AG04450 (cell line): ENCODE results near the gene DPF1. TPM values are rescaled to one million over a fixed set of nuclear protein-coding genes. Genes with fewer than 3 reads are reported as not detected.

ENCODE experiments used
- CTCF ChIA-PET: fragments of 300-600, 350-600 bp; formaldehyde crosslinking; extraction: SDS; loops from one replicate; lab custom pipeline; 2022; ENCODE audit warnings: antibody characterized with exemption, inconsistent platforms; lab: Charles Lee
- POLR2A ChIA-PET: fragments of 350-600 bp; formaldehyde crosslinking; extraction: SDS; loops from one replicate; lab custom pipeline; 2021; ENCODE audit warnings: antibody characterized with exemption, inconsistent platforms; lab: Yijun Ruan, JAX
- DNase-seq: peaks from one replicate; pipeline ENCODE4 v3.0.0-alpha.2; 2011; ENCODE audit warnings: low read depth, low spot score
- H3K27ac ChIP-seq: one replicate; pipeline ENCODE4 v1.5.1; 2012; ENCODE audit warnings: low read depth, low read length, control low read depth
- H3K27me3 ChIP-seq: one replicate; pipeline ENCODE4 v1.6.0; 2012; ENCODE audit warnings: low read length; ENCODE audit not compliant: control insufficient read depth, insufficient read depth
- H3K4me3 ChIP-seq: 2 replicates; pipeline ENCODE4 v1.5.1; 2011; ENCODE audit warnings: mild to moderate bottlenecking, low read depth, low read length, control low read depth
- H3K9me3 ChIP-seq: 2 replicates; pipeline ENCODE4 v1.5.1; 2012; ENCODE audit warnings: low read length; ENCODE audit not compliant: control insufficient read depth, insufficient read depth
- CTCF ChIP-seq: IDR thresholded peaks from 2 replicates; pipeline ENCODE4 v1.5.1; 2011; ENCODE audit warnings: low read depth, low read length, control low read depth, inconsistent platforms
- polyA minus RNA-seq: library from RNA; depleted of rRNA, polyadenylated mRNA; stranded (reverse); fragments of >200 nt; gene quantifications from 2 replicates; pipeline ENCODE4 v1.2.3, GENCODE V29; 2011; rRNA and poly(A)+ RNA removed
- polyA plus RNA-seq: library from polyadenylated mRNA; depleted of rRNA; stranded (reverse); fragments of >200 nt; gene quantifications from 2 replicates; pipeline ENCODE4 v1.2.3, GENCODE V29; 2011; rRNA removed

DPF1 gene
- polyA plus RNA-seq = 1.4 and 1.6 TPM in 2 replicates
- polyA minus RNA-seq = 1.8 and 2.2 TPM in 2 replicates

DNA sequence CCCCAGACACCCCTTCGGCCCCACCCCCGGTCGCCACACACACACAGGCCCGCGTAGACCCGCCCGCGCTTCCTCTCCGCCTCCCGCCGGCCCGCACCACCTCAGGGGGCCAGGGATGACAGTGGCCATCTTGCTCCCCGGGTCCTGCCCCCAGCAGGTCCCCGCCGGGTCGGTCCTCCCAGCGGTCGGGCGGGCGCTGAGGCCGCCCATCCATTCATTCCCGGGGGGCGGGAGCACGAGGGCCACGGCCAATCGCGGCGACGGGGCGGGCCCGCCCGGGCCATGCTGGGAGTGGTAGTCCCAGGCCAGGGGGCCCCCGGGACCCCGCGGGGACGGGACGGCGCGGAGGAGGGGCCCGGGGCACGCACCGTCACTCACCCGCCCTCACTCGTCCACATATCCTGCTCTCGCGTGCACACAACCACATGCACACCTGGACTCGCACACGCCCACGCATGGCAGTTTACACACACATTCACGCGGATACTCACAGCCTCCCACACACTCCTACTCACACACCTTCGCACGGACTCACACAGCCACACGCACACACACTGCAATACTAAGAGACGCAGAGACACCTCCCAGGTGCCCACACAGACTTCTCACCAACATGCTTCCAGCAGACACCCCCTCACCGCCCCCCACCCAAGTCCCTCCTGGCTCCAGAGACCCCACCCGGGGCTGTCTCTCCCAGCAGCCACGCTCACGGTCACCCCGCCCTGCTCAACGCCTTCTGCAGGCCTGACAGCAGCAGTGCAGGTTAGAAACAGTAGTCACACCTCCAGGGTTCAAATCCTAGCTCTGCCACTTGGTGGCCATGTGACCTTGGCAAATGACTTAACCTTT lies at the start of gene DPF1:
Gene DPF1, minus strand, starts transcription at position 209 of the 849 bp plus-strand sequence. Its CDS starts 80 bp downstream, at position 129.
- Histone ChIP-seq H3K9me3 (no peaks in the 10 kb centered on the region; the same call in 1 of the 2 replicates), H3K27ac (no peak within 1 kb of the TSS), H3K27me3 (no peaks in the 10 kb centered on the region), H3K4me3 (peak within 1 kb of the TSS; percentile 67)
- TF ChIP-seq CTCF = 0 out of 2 replicates have a peak, but pooled peaks have one; percentile 9
- ChIA-PET CTCF (interaction anchor here (1.6 to 2.0 kb wide), 2 partner anchors 10 to 322 kb away, joined by 7 to 10 read pairs; no protein-coding TSS in a partner anchor), POLR2A (no interaction called here)
- no peak for DNase-seq

DNA sequence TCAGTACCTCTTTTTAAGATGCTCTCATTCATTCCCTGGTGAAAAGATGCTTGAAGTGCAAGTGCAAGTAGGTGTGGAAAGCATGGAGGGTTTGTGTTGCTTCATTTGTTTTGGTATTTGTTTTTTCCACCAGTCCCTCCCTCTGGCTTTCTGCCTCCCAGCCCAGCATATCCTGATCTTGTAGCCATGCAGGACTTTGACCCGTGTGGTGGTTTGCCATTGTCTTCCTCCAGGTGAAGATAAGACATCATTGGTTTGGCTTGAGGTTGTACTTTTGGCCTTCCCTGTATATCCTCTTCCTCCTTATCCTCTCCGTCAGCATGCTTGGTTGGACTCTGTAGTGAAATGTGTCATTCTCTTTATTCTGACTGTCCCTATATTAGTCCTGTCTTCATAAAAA lies 49.5 kb upstream of the DPF1 start:
- CTCF ChIA-PET = interaction anchor here (1.3 kb wide), 1 partner anchor 29 kb away, joined by 3 read pairs; no protein-coding TSS in a partner anchor

GRCh38 chr19:38270587-38271167 lies 46.7 kb upstream of the DPF1 start:
- Histone ChIP-seq H3K9me3 (no peaks in the 10 kb centered on the region), H3K27ac (no peak overlapping the region), H3K27me3 (no peaks in the 10 kb centered on the region), H3K4me3 (no peak overlapping the region)
- POLR2A ChIA-PET = no interaction called here
- DNase-seq = no peak
- CTCF ChIA-PET = interaction anchor here (0.6 kb wide), 1 partner anchor 268 kb away, joined by 4 read pairs; no protein-coding TSS in a partner anchor
- TF ChIP-seq CTCF = no peak

More for the DNA sequence above, 49.5 kb upstream of the DPF1 start:
- no peak for TF ChIP-seq CTCF
- Histone ChIP-seq H3K27ac (no peak overlapping the region), H3K9me3 (no peaks in the 10 kb centered on the region), H3K4me3 (no peak overlapping the region), H3K27me3 (no peaks in the 10 kb centered on the region)
- DNase-seq = no peak
- POLR2A ChIA-PET = no interaction called here

DNA sequence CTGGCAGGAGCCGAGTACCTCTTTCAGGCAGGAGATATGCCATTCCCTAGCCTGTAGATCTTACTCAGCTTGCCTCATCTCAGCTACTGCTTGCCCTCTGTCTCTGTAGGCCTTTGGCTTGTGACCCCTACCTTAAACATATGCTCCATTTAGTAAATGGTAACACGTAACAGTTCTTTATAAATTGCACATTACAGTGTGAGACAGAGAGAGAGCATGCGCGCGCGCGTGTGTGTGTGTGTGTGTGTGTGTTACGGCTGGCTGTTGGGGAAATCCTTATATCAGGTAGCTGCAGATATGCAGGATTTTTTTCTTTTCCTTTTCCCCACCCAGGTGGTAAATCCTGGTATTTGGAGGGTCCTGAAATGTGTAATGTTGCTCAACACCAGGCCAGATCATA lies 44.5 kb upstream of the DPF1 start:
- H3K27me3 ChIP-seq = peaks cover 3% of the 10 kb centered on the region
- TF ChIP-seq CTCF = no peak
- DNase-seq = no peak
- H3K9me3 ChIP-seq = no peaks in the 10 kb centered on the region
- CTCF ChIA-PET = interaction anchor here (0.6 to 2.6 kb wide), 2 partner anchors 15 to 24 kb away, joined by 3 to 7 read pairs; no protein-coding TSS in a partner anchor
- POLR2A ChIA-PET = no interaction called here
- no peak overlapping the region for H3K27ac ChIP-seq
- H3K4me3 ChIP-seq = no peak overlapping the region
